Measurements from ENCODE around the gene ZNF428.
A peak's percentile ranks its signal among the peaks of the same experiment; 100 is the strongest.

ZNF428 gene

GRCh38 chr19:43560687-43561086, 58.7 kb downstream of the ZNF428 start:
- peak; percentile 19 for DNase-seq
